NCI-H1417 (cell line): ENCODE measurements around the gene LRP2.
"Not testable (repeated sequence)": the region's sequence is repeated elsewhere in the genome, so short reads cannot be mapped to it uniquely, and the experiment has no call there.

Experiments
- DNase-seq, 3 experiments: peaks; one replicate each; lab custom pipeline; 2025; lab: John Stamatoyannopoulos, UW

LRP2 gene

DNA sequence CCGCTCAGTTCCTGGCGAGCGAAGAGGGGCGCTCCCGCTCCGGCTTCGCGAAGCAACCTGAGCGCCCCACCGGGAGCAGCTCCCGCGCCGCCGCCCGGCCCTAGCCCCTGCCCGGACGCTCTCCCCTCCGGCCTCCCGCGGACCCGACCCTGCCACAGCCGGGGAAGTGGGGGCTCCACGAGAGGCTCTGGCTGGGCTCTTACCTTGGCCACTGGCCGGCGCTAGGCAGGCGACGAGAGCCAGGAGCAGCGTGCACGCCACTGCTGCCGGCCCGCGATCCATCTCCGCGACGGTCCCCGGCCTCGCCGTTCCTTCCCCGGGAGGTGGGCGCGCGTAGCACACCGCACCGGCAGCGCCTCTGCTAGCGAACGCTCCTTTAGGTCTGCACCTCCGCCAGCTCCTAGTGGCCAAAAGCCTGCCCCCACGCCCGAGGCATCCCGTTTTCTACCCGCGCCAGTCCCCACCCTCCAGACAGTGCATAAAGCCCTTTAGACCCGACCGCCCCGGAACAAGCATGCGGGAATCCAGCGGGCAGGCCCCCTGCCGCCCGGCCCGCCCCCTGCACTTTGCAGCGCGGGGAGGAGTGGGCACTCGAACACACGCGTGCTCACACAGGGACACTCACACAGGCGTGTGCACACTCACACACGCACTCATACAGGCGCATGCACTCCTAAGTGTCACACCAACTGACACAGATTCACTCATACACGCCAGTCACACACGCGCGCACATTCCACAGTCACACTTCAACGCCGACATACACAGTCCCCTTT, at the start of gene LRP2:
Gene LRP2 (minus strand): TSS at position 417 of the 776 bp plus-strand sequence. CDS start 135 bp downstream, at position 282.
- peak in 2 of 3 experiments; percentile 2 to 23 for DNase-seq

DNA sequence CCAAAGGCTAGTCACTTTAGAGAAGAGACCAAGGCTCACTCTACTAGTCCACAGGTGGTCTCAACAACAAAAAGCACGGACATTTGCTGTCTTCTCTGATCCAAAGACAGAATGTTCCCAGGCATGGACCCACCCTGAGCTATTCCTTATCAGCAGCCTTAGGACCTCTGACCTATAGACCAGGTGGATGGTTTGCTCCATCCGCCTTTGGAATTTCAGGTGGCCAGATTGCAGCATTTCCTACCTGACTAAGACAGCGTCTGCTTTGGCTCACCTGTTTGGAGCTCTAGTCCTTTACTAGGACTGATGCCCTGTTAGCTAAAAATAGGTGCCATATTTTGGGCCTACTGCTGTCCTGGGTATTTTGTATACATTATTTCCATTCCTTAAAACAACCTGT, 44.6 kb upstream of the LRP2 start:
- no peak for DNase-seq

DNA sequence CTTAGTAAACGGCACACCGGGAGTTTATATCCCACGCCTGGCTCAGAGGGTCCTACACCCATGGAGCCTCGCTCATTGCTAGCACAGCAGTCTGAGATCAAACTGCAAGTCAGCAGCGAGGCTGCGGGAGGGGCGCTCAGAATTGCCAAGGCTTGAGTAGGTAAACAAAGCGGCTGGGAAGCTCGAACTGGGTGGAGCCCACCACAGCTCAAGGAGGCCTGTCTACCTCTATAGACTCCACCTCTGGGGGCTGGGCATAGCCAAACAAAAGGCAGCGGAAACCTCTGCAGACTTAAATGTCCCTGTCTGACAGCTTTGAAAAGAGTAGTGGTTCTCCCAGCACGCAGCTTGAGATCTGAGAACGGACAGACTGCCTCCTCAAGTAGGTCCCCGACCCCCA, 37.2 kb upstream of the LRP2 start:
- not testable (repeated sequence) for DNase-seq

DNA sequence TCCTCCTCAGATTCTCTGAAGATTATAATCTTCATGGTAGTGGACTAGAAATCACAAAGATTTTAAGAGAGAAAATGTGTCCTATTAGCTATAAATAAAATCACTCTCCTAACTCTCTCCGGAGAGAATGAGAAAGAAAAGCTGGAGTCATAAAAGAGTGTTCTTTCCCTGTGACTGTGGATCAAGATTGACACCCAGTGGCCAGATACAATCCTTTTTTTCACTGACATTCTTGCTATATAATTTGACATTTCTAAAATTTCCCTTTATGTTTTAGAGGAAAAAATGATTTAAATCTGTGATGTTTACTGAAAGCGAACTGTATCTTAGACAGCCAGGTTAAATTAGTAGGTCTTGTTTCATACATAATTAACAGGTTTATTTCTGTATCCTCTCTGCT, 35.4 kb upstream of the LRP2 start:
- DNase-seq = peak in 2 of 3 experiments; percentile 13 to 26

DNA sequence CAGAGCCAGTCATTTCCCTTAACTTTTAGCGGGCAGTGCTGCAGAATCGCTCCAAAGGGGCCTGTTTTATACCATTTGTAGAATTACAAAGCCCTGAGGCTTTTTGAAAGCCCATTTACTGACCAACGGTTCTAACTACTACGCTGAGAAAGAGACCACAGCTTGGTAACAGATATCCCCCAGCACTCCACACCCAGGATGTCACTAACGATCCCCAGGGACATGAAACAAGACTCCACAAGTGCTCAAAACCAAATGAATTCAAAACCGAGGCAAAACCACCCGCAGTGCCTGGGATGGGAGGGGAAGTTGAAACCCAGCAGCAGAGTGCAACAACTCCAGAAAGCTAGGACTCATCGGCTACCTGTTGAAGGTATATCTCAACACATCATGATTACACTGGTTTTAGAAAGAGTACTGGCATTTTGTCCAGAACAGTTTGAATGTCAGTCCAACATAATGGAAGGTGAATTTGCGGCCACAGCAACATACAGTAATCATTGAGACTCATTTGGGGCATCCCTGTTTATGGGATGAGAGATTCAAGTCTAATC, 33.6 kb upstream of the LRP2 start:
- DNase-seq = peak in 1 of 3 experiments; percentile 64

DNA sequence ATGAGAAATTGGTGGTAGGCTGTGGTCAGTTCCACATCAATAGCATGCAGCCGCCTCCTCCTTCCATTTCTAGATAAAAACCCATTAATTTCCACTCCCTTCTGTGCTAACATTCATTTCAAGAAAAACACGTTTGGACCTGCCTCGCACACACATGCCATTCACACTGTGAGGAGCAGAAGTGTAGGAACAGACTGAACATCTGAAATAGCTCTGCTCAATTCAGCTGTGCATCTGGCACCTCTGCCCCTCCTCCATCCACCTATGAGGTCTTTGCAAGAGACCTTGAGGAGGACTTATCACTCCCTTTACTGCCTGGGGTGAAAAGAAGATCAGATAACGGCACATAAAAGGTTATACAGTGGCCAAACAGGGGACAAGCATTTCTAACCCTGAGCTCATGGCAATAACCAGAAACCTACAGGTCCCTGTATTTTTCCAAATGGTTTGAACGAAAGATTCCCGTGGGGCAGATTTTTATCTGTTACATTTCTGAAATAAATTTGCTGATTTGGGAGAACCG, 30.8 kb upstream of the LRP2 start:
- peak in 2 of 3 experiments; percentile 0 to 28 for DNase-seq

DNA sequence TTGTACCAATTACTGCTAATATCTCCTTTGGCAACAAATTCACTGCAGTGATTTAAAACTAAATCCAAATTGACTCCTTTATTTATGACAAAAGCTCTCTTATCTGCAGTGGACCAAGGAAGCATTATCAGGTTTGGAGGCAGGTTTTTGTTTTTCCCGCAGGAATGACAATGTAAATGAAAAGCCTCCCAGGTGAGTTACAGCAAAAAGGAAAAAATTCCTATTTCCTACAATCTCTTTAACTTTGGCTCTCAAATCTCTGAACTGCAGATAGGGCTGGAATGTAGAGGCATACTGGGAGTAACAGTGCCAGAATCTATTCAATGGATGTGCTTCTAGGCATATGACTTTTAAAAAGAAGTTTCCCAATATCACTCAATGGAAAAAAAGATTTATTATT, 28.9 kb upstream of the LRP2 start:
- no peak for DNase-seq

DNA sequence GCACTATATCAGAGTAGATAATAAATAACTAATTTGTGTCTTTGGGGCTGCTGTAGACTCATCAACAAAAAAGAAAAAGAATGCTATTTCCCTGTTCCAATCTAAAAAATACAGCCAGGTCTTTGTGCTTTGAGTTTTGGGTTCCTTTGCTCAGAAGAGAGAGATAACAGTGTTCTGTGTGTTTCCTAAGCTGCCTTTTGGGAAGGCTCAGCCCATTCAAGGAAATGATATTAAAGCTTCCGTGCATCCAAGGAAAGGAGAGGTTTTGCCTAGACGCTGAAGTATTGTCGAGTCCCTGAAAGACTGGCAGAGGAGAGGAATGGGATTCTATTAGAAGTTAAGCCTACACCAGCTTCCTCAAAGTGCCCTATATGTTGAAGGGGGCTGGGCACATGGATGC, 25.8 kb upstream of the LRP2 start:
- DNase-seq = no peak

DNA sequence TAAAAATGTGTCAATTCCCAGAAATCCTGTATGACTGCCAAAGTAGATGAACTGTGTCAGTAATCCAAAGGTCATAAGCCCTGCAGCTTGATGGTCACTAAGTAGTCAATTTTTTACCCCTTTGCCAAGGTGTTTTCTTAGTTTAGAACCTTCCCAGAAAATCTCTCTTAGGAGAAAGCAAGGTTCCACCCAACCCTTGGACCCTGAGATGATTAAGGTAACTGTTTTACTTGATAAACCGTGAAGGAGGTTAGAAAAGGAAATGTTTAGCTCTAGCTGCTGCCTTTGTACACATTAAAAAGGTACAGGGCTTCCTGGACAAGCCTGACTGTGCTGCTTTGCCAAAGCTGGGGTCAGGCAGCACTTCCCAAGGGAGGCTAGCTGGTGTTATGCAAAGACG, 24.4 kb upstream of the LRP2 start:
- no peak for DNase-seq

DNA sequence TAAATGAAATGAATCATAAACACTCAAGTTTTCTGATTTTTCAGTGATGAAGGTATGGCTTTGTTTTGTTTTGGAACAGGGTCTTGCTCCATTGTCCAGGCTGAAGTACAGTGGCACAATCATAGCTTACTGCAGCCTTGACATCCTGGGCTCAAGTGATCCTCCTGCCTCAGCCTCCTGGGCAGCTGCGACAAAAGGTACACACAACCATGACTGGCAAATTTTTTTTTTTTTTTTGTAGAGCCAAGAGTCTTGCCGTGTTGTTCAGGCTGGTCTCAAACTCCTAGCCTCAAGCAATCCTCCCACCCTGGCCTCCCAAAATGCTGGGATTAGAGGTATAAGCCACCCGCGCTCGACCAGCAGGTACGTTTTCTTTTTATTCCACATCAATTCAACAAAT, 22.5 kb upstream of the LRP2 start:
- no peak for DNase-seq

DNA sequence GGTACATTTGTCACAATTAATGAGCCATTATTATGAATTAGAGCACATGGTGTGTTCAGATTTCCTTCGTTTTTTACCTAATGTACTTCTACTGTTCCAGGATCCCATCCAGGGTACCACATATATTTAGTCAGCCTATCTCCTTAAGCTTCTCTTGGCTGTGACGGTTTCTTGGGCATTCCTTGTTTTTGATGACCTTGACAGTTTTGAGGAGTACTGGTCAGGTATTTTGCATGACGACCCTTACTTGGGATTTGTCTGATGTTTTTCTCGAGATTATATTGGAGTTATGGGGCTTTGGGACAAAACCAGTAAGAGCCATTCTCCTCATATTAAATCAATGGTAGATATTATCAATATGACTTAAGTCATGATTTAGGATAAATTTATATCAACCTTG, 10.2 kb upstream of the LRP2 start:
- no peak for DNase-seq

DNA sequence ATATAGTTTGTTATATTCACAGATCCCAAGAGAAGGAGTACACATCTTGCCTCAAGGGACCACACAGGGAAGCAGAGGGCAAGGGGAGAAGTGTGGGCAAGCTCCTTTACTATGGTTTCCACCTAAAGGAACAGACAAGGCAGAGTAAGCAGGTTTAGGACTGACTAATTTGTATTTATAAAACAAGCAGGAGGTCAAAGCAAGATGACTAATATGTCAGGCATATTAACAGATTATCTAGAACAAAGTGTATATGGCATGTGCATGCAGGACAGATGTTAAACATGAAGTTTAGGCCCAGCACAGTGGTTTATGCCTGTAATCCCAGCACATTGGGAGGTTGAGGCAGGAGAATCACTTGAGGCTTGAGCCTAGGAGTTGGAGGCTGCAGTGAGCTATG, 3.7 kb upstream of the LRP2 start:
- DNase-seq = no peak

DNA sequence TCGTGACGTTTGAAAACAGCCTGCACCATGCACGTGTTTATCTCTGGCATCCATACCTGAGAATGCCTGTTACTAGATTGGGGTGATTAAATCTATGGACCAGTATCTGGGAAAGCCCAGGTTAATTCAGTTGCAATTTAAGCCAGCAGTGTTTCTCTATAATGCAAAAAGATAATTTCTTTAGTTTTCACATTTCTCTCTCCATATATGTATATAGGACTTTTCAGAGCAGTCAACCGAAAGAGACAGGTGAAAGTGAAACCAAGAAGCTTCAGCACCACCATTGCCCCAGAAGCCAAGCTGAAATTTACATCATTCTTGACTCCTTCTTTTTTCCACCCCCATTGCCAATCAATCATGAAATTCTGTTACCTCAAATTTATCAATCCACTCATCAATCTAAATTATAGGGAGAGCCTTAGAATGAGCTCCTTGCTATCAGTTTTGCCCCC, 2.7 kb upstream of the LRP2 start:
- DNase-seq = no peak

DNA sequence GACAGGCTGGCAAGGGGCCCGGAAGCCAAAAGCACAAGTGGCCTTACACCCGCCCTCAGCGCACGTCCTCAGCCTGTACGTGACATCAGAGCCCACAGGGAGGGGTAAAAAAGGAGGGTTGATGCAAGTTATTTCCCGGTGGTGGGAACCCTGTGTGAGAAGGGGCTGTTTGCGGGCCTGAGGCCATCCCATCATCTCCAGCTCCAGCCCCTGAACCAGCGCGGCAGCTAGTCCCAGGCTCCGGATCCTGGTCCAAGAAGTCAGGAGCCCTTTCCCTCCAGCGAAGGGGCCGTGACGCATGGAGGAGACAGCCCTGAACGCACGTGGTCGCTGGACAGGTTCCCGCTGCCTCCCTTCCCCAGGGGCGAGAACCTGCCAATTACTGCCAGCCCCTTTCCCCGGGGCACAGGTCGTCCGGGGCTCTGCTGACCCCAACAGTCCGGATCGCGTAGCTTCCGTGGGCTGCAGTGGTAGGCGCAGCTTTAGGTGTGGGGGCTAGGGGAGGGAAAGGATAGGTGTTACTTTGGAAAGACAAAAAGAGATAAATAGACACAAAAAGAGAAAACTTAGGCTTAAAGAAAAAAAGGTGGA, 1.3 kb upstream of the LRP2 start:
- DNase-seq = peak; percentile 23 to 62 (median 42)

DNA sequence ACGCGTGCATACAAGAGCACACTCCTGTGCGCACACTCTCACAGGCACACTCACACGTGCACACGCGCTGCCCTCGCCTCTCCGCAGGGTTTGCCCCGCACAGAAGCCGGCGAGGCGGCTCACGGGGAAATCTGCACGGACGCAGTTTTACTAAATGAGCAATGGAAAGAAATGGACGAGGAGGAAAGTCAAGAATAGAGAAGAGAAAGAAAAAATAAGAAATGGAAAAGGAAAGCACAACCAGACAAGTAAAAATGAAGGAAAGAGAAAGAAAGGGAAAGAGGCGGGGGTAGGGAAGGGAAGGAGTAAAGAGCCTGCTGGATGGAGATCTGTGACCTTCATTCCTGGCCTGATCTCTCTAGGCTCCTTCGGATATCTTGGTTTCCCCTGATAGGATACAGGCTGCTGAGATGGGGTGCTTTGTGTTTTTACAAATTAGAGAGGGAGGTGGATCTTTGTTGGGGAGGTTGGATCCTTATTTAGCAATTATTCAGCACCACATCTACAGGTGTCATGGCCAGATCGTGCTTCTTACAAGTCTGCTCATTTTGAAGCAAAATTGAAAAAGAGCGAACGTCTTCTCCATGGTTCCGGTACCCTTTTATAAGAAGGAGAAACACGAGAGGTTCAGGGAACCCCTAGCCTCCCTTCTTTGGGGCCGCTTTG, 693 bp upstream of the LRP2 start:
- DNase-seq = peak in 2 of 3 experiments; percentile 3 to 8

DNA sequence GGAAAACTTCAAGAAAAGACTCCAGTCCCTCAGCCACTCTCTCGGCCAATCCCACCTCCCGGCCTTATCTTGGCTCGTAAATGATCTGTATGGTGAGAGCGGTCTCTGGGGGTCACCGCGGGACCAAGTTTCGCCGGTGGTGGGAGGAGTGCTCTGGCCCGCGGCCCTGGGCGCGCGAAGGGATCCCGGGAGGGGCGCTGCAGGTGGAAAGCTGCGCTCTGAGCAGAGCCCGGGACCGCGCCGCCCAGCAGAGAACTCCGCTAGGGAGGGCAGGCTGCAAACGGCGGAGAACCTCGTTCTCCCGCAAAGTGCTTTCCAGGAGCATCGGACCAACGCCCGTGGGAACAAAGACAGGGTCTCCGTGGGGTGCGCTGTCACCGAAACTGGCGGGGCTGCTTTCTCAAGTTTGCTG, 622 bp downstream of the LRP2 start:
- DNase-seq = peak in 1 of 3 experiments; percentile 1

DNA sequence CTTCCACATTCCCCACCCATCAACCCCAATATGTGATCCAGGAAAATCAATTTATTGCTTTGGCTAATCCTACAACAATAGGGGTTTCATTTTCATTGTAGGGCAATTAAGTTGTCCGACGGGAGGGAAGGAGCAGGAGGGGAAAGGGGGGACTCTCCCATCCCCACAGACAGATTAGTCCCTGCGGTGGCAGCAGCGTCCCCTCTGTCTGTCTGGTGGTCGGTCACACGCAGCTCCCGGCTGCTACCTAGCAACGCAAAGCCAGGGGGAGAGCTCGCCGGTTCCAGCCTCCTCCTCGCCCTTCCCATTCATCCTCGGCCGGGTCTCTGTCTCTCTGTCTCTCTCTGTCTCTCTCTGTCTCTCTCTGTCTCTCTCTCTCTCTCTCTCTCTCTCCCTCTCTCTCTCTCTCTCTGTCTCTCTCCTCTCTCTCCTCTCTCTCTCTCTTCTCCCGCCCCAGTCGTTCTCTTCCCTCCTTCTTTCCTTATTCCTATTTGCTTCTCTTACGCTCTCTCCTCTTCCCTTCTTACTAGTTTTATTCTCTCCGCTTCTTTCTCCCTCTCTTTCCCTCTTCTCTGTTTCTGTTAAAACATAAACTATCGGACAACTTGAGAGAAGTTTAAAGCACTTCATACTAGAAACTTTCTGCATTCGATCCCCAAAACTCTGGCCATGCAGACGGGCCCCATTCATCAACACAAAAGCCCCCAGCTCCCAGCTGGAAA, 1.2 kb downstream of the LRP2 start:
- DNase-seq = no peak

DNA sequence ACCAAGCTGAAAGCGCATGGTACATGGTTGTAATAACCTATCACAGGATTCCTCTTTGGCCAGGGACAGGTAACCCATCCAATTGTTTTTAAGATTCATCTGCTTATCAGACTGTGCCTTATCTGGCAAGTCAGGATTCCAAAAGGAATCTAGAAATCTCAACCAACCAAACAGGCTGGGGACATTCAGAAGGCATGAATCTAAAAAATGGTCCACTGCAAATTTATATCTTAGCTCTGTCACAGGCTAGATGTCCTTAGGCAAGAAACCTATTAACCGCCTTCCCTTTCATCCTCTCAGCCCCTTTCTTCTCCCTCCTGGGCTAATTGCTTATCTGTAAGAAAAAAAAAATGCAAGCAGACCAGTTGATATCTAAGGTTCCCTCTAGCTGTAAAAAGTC, 4.3 kb downstream of the LRP2 start:
- no peak for DNase-seq

DNA sequence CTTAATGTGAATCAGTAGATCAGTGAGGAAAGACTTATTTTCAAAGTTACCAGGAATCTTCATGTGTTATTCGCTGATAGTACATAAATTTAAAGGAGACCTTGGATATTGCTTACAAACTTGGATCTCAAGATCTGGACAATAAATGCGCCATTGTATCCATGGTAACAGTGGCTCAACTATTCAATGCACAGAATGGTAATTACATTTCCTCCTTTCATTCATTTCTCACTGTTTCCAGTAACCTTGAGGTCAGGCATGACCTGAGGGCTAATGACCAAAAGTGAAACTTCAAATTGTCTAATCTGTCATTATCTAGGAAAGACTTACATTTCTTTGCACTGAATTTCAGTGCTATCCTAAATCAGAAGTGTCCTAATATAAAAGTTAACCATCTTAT, 8.1 kb downstream of the LRP2 start:
- no peak for DNase-seq

DNA sequence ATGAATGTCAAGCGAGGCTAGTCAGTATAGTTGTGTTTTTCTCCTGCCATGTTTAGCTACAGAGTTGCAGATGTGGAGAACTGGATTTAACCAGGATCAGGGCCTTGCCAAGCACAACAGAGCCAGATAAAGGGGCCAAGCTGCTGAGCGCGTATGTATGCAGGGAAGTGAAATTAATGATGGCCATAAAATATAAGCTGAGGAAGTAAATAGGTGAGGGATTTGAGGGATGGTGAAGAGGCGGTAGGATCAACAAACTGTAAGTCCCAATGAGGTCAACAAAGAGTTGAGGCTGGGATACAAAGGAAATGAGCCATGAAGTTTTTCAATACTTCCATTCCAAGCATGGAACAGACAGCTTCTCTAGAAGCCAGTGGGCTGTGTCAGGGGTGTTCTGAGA, 10.6 kb downstream of the LRP2 start:
- peak in 1 of 3 experiments; percentile 48 for DNase-seq

DNA sequence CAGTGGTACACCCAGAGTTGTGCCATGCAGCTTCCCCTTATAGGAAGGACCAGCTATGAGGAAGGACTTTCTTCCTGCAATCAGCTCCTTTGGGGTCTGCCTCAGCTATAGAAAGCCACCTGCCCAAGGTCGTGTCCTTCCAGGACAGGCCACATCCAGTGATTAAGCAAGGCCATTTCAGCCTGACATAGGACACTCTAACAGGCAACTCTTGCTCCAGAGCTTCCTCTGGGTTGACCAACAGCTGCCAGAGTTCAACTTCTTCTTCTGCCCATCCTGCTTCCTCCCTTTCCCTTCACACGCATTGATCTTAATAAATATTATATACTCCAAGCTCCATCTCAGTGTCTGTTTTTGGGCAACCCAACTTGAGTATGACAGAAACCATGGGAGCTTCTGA, 12.8 kb downstream of the LRP2 start:
- DNase-seq = no peak
